Natural killer cell (primary cell): Measurements from ENCODE around the gene IRAG1. TPM values are rescaled to one million over a fixed set of nuclear protein-coding genes. Genes with fewer than 3 reads are reported as not detected.

Experiments used
- ATAC-seq, 3 donors: fragments of 150-1000 bp in 2 of 3; fragments of 200-7000 bp in 1 of 3; cut with Tn5 transposase; 1 replicate in 1 of 3; 2 replicates in 2 of 3; pipeline ENCODE4 v1.10.0; 2021; ENCODE audit warnings: mild to moderate bottlenecking in 2 of 3, moderate library complexity in 2 of 3
- DNase-seq, 2 donors: peaks; one replicate each; pipeline versions ENCODE4 v3.0.0 to v3.0.0-alpha.2; 2013 to 2021; ENCODE audit warnings: mixed read lengths in 1 of 2
- H3K27ac ChIP-seq: one replicate; pipeline ENCODE4 v1.5.1; 2013; ENCODE audit warnings: mild to moderate bottlenecking, low read length
- H3K27me3 ChIP-seq: one replicate; pipeline ENCODE4 v1.6.1; 2013; ENCODE audit warnings: low read length; ENCODE audit not compliant: control insufficient read depth, insufficient read depth
- H3K36me3 ChIP-seq: one replicate; pipeline ENCODE4 v1.6.1; 2013; ENCODE audit warnings: low read length; ENCODE audit not compliant: control insufficient read depth, insufficient read depth
- H3K4me1 ChIP-seq: one replicate; pipeline ENCODE4 v1.6.1; 2013; ENCODE audit warnings: low read length; ENCODE audit not compliant: control insufficient read depth, insufficient read depth
- H3K4me3 ChIP-seq: one replicate; pipeline ENCODE4 v1.5.1; 2013; ENCODE audit warnings: low read length
- H3K9me3 ChIP-seq: one replicate; pipeline ENCODE4 v1.6.1; 2013; ENCODE audit warnings: low read length; ENCODE audit not compliant: control insufficient read depth, insufficient read depth
- H3K27ac Mint-ChIP-seq, 2 donors: one replicate each; pipeline ENCODE4 v1.8.0; 2022; ENCODE audit warnings: mild to moderate bottlenecking in 2 of 2, mixed read lengths in 2 of 2, moderate library complexity in 1 of 2
- H3K27me3 Mint-ChIP-seq, 2 donors: one replicate each; pipeline ENCODE4 v1.8.0; 2022; ENCODE audit warnings: low read depth in 2 of 2, mixed read lengths in 2 of 2
- H3K36me3 Mint-ChIP-seq: one replicate; pipeline ENCODE4 v1.8.0; 2022; ENCODE audit warnings: mixed read lengths
- H3K4me1 Mint-ChIP-seq, 2 donors: one replicate each; pipeline ENCODE4 v1.8.0; 2022; ENCODE audit warnings: mixed read lengths in 2 of 2
- H3K4me3 Mint-ChIP-seq: one replicate; pipeline ENCODE4 v1.8.0; 2022; ENCODE audit warnings: mild to moderate bottlenecking, moderate library complexity, mixed read lengths
- H3K9me3 Mint-ChIP-seq, 2 donors: one replicate each; pipeline ENCODE4 v1.8.0; 2022; ENCODE audit warnings: mixed read lengths in 2 of 2
- CTCF ChIP-seq: fragments of 200-600 bp; IDR thresholded peaks from one replicate; pipeline ENCODE4 v1.8.0; 2022; ENCODE audit warnings: antibody characterized with exemption
- WGBS: methylation state at CpG from one replicate; pipeline ENCODE4 v1.1.7; 2013; ENCODE audit warnings: missing lambda C conversion rate; ENCODE audit not compliant: insufficient coverage; 5-methylcytosine and 5-hydroxymethylcytosine counted together
- intact Hi-C: fragments of 100-400 bp; cut with micrococcal nuclease; formaldehyde crosslinking; loops from one replicate; pipeline ENCODE4 v1.14.2; 2022
- total RNA-seq, 4 donors: library from RNA; stranded (reverse); fragments of 120-200 nt in 1 of 4; gene quantifications; one replicate each; pipeline versions ENCODE4 v1.2.3 to v1.2.4, GENCODE V29; 2013 to 2022

The IRAG1 gene
- total RNA-seq, 3 donors from 2014 or later (not counting 1 experiment from before 2014, with no cell fraction given): 0.50 to 0.54 TPM; not detected in 1

GRCh38 chr11:10646005-10646404 is 47.5 kb downstream of the IRAG1 start:
- Histone ChIP-seq H3K27me3 (no peaks in the 10 kb centered on the region), H3K27ac (no peak overlapping the region), H3K9me3 (no peaks in the 10 kb centered on the region), H3K4me1 (peaks cover 16% of the 10 kb centered on the region), H3K4me3 (no peak overlapping the region), H3K36me3 (no peaks in the 10 kb centered on the region)
- ATAC-seq: no peak
- intact Hi-C loops: no loop called here
- TF ChIP-seq CTCF: no peak
- Mint-ChIP-seq H3K4me3 (no peak overlapping the region), H3K36me3 (no peaks in the 10 kb centered on the region), H3K27me3 (no peaks in the 10 kb centered on the region), H3K27ac (no peak overlapping the region), H3K4me1 (peaks cover 0 to 4% of the 10 kb centered on the region in 2 donors), H3K9me3 (no peaks in the 10 kb centered on the region)
- DNase-seq: no peak

GRCh38 chr11:10645212-10645795 is 48.3 kb downstream of the IRAG1 start:
- Histone ChIP-seq H3K9me3 (no peaks in the 10 kb centered on the region), H3K4me3 (no peak overlapping the region), H3K4me1 (peaks cover 22% of the 10 kb centered on the region), H3K27me3 (no peaks in the 10 kb centered on the region), H3K36me3 (no peaks in the 10 kb centered on the region), H3K27ac (no peak overlapping the region)
- 61% methylated on average over 6 of the region's 6 CpGs for WGBS
- Mint-ChIP-seq H3K4me3 (no peak overlapping the region), H3K27me3 (no peaks in the 10 kb centered on the region), H3K36me3 (no peaks in the 10 kb centered on the region), H3K4me1 (peaks cover 0 to 4% of the 10 kb centered on the region in 2 donors), H3K9me3 (no peaks in the 10 kb centered on the region), H3K27ac (no peak overlapping the region)
- ATAC-seq (peak in 2 of 3 donors; percentile 29 to 63), DNase-seq (no peak)
- no peak for TF ChIP-seq CTCF
- intact Hi-C loops: no loop called here

Other genes starting within 250 kb of the IRAG1 start
- 1 to 10 TPM; 5.5 to 9.2 (median 6.8) TPM for gene AMPD3, start 238.5 kb downstream of the IRAG1 start, total RNA-seq
- 10 to 100 TPM; 10.3 to 13.9 (median 11.7) TPM for gene RNF141, start 152.6 kb downstream of the IRAG1 start, total RNA-seq
- gene LYVE1, start 125.1 kb downstream of the IRAG1 start, total RNA-seq: not detected
- 10 to 100 TPM; 30.6 to 47.3 (median 38.0) TPM for gene CTR9, start 57.5 kb upstream of the IRAG1 start, total RNA-seq
- gene EIF4G2, start 115.2 kb upstream of the IRAG1 start, total RNA-seq: 100 to 1,000 TPM; 718 to 820 (median 751) TPM
- gene ZBED5, start 164.3 kb upstream of the IRAG1 start, total RNA-seq: 10 to 100 TPM; 40.0 to 61.3 (median 53.9) TPM